AG04449 (cell line): Measurements from ENCODE around the gene SBK2.

ENCODE experiments used
- CTCF ChIA-PET: fragments of 350-600 bp; formaldehyde crosslinking; extraction: SDS; loops from one replicate; lab custom pipeline; 2021; ENCODE audit warnings: antibody characterized with exemption; lab: Yijun Ruan, JAX
- POLR2A ChIA-PET: fragments of 400-600, 350-600 bp; formaldehyde crosslinking; extraction: SDS; loops from one replicate; lab custom pipeline; 2020; ENCODE audit warnings: antibody characterized with exemption, inconsistent platforms; lab: Yijun Ruan, JAX
- DNase-seq: peaks from one replicate; pipeline ENCODE4 v3.0.0-alpha.2; 2010; ENCODE audit warnings: low read depth, low spot score
- H3K4me3 ChIP-seq: 2 replicates; pipeline ENCODE4 v1.5.1; 2011; ENCODE audit warnings: low read depth, mild to moderate bottlenecking, control low read depth, low read length
- CTCF ChIP-seq: IDR thresholded peaks from one replicate; pipeline ENCODE4 v1.5.1; 2011; ENCODE audit warnings: mild to moderate bottlenecking, moderate library complexity, low read length, control low read depth, inconsistent platforms; ENCODE audit not compliant: insufficient read depth; ENCODE audit errors: missing control alignments

SBK2 gene

GRCh38 chr19:55581145-55581822 lies 44.4 kb upstream of the SBK2 start:
- CTCF ChIA-PET: interaction anchor here (0.8 to 1.6 kb wide), 4 partner anchors 25 to 113 kb away, joined by 3 read pairs; no protein-coding TSS in a partner anchor
- DNase-seq: no peak
- no peak for TF ChIP-seq CTCF

GRCh38 chr19:55580628-55581144 lies 43.8 kb upstream of the SBK2 start, which contains the start of gene ZNF579:
ZNF579 (minus strand) TSS chr19:55580848; CDS start chr19:55579639, 1,209 bp downstream.
- ChIA-PET CTCF (interaction anchor here (0.7 to 1.6 kb wide), 5 partner anchors 26 to 288 kb away, joined by 3 read pairs; no protein-coding TSS in a partner anchor), POLR2A (interaction anchor here (0.6 to 0.9 kb wide), 4 partner anchors 10 to 1132 kb away, joined by 3 read pairs; partner anchors contain the start of gene LENG8)
- TF ChIP-seq CTCF: no peak
- DNase-seq: no peak
- H3K4me3 ChIP-seq: peak within 1 kb of the TSS; percentile 96

More at GRCh38 chr19:55581145-55581822, 44.4 kb upstream of the SBK2 start:
- POLR2A ChIA-PET: interaction anchor here (0.6 to 0.9 kb wide), 2 partner anchors 11 to 25 kb away, joined by 3 read pairs; no protein-coding TSS in a partner anchor
- peak overlapping the region; percentile 96 for H3K4me3 ChIP-seq

GRCh38 chr19:55579766-55580621 lies 43.1 kb upstream of the SBK2 start:
- ChIA-PET CTCF (interaction anchor here (0.7 to 1.6 kb wide), 5 partner anchors 27 to 288 kb away, joined by 3 read pairs; no protein-coding TSS in a partner anchor), POLR2A (interaction anchor here (0.6 to 0.9 kb wide), 3 partner anchors 26 to 1131 kb away, joined by 3 read pairs; partner anchors contain the start of gene LENG8)
- no peak for DNase-seq
- peak overlapping the region; percentile 96 for H3K4me3 ChIP-seq
- TF ChIP-seq CTCF: no peak

- POLR2A ChIA-PET: no interaction called here
- no peak for DNase-seq
Measured at GRCh38 chr19:55578761-55579747, 42.1 kb upstream of the SBK2 start.

More at GRCh38 chr19:55578761-55579747, 42.1 kb upstream of the SBK2 start:
- CTCF ChIA-PET: interaction anchor here (1.2 kb wide), 1 partner anchor 63 kb away, joined by 4 read pairs; no protein-coding TSS in a partner anchor
- H3K4me3 ChIP-seq: peak overlapping the region; percentile 96
- TF ChIP-seq CTCF: no peak
